H1 (cell line): Measurements from ENCODE around the gene NFKBIE. TPM values are rescaled to one million over a fixed set of nuclear protein-coding genes. Genes with fewer than 3 reads are reported as not detected.

Experiments
- CTCF ChIA-PET: fragments of 300-600 bp; sonication (Branson Sonifier 250); formaldehyde crosslinking; loops from one replicate; lab custom pipeline; 2021; ENCODE audit not compliant: partially characterized antibody; lab: Charles Lee
- POLR2A ChIA-PET: fragments of 300-600 bp; sonication (Branson Sonifier 250); formaldehyde crosslinking; loops from one replicate; lab custom pipeline; 2021; ENCODE audit warnings: inconsistent platforms; ENCODE audit not compliant: partially characterized antibody; lab: Charles Lee
- DNase-seq, 2 experiments: peaks; one replicate each; pipeline versions ENCODE4 v3.0.0 to v3.0.0-alpha.2; 2010 to 2022; ENCODE audit warnings: low spot score in 2 of 2, low read depth in 1 of 2, mixed read lengths in 1 of 2
- FAIRE-seq: peaks from 2 replicates; lab custom pipeline; 2011; peaks lifted over from hg19 to GRCh38; lab: Jason Lieb, UNC
- H2AFZ ChIP-seq: 2 replicates; pipeline ENCODE4 v1.8.1; 2012; ENCODE audit warnings: low read length, inconsistent platforms
- H2AK5ac ChIP-seq: 2 replicates; pipeline ENCODE4 v1.6.1; 2013; ENCODE audit warnings: low read depth, low read length
- H2BK120ac ChIP-seq: replicated peaks from 2 replicates; pipeline ENCODE3; 2013; ENCODE audit warnings: low read depth, low read length, inconsistent platforms
- H2BK12ac ChIP-seq: 2 replicates; pipeline ENCODE4 v1.6.1; 2013; ENCODE audit warnings: low read depth, low read length
- H2BK15ac ChIP-seq: 2 replicates; pipeline ENCODE4 v1.6.1; 2013; ENCODE audit warnings: low read length
- H2BK20ac ChIP-seq: 2 replicates; pipeline ENCODE4 v1.6.1; 2013; ENCODE audit warnings: low read length
- H2BK5ac ChIP-seq: 2 replicates; pipeline ENCODE4 v1.6.1; 2013; ENCODE audit warnings: low read depth, low read length
- H3K14ac ChIP-seq: 2 replicates; pipeline ENCODE4 v1.6.1; 2013; ENCODE audit warnings: inconsistent platforms; ENCODE audit not compliant: insufficient read length
- H3K18ac ChIP-seq: 2 replicates; pipeline ENCODE4 v1.6.1; 2013; ENCODE audit warnings: low read length; ENCODE audit errors: extremely low read depth
- H3K23ac ChIP-seq: 2 replicates; pipeline ENCODE4 v1.6.1; 2013; ENCODE audit warnings: inconsistent platforms; ENCODE audit not compliant: insufficient read length
- H3K23me2 ChIP-seq: 2 replicates; pipeline ENCODE4 v1.6.1; 2013; ENCODE audit warnings: low read depth, low read length
- H3K27ac ChIP-seq: 2 replicates; pipeline ENCODE4 v1.6.1; 2011; ENCODE audit warnings: low read depth, low read length, inconsistent platforms
- H3K27me3 ChIP-seq, 4 experiments: replicated peaks in 1 of 4; 1 replicate in 1 of 4; 2 replicates in 3 of 4; pipeline versions ENCODE4 v1.6.1 to v1.8.1; 2011 to 2013; ENCODE audit warnings: low read length in 3 of 4, mild to moderate bottlenecking in 3 of 4, inconsistent platforms in 2 of 4, mixed read lengths in 2 of 4, moderate library complexity in 1 of 4; ENCODE audit not compliant: control insufficient read depth in 3 of 4, insufficient read depth in 3 of 4; ENCODE audit errors: extremely low read depth in 1 of 4
- H3K36me3 ChIP-seq, 4 experiments: 2 replicates each; pipeline versions ENCODE4 v1.6.1 to v1.8.1; 2011 to 2013; ENCODE audit warnings: mild to moderate bottlenecking in 4 of 4, low read length in 3 of 4, moderate library complexity in 2 of 4, control low read depth in 1 of 4, inconsistent platforms in 1 of 4; ENCODE audit not compliant: insufficient read depth in 4 of 4, control insufficient read depth in 2 of 4
- H3K4ac ChIP-seq: replicated peaks from 2 replicates; pipeline ENCODE3; 2013; ENCODE audit warnings: low read length, low read depth, mixed read lengths, inconsistent platforms; ENCODE audit not compliant: insufficient read length
- H3K4me1 ChIP-seq, 4 experiments: replicated peaks in 1 of 4; 1 replicate in 1 of 4; 2 replicates in 3 of 4; pipeline versions ENCODE4 v1.6.1 to v1.8.1; 2011 to 2013; ENCODE audit warnings: low read length in 3 of 4, inconsistent platforms in 2 of 4, mixed read lengths in 1 of 4; ENCODE audit not compliant: insufficient read depth in 4 of 4, control insufficient read depth in 3 of 4
- H3K4me2 ChIP-seq, 2 experiments: 2 replicates each; pipeline versions ENCODE4 v1.6.1 to v1.8.1; 2011 to 2013; ENCODE audit warnings: low read depth in 2 of 2, low read length in 2 of 2, control low read depth in 1 of 2, inconsistent platforms in 1 of 2, mild to moderate bottlenecking in 1 of 2; ENCODE audit not compliant: insufficient read depth in 1 of 2
- H3K4me3 ChIP-seq, 4 experiments: fragments of 200-600, 300-600 bp in 1 of 4; sonication (generic), shearing (Covaris generic), sonication (Bioruptor Twin) in 1 of 4; 2 replicates each; pipeline versions ENCODE4 v1.5.1 to v1.8.1; 2011 to 2016; ENCODE audit warnings: low read length in 4 of 4, low read depth in 3 of 4, control low read depth in 2 of 4, inconsistent platforms in 2 of 4, mild to moderate bottlenecking in 2 of 4, mixed read lengths in 1 of 4, moderate library complexity in 1 of 4; ENCODE audit not compliant: insufficient read depth in 2 of 4; ENCODE audit errors: extremely low read depth in 1 of 4
- H3K56ac ChIP-seq: replicated peaks from 2 replicates; pipeline ENCODE3; 2013; ENCODE audit warnings: low read depth, mild to moderate bottlenecking, mixed read lengths, low read length, inconsistent platforms; ENCODE audit not compliant: insufficient read length
- H3K79me1 ChIP-seq: 2 replicates; pipeline ENCODE4 v1.6.1; 2013; ENCODE audit warnings: low read depth, low read length, control low read depth
- H3K79me2 ChIP-seq, 2 experiments: 2 replicates each; pipeline versions ENCODE4 v1.6.1 to v1.8.1; 2012 to 2013; ENCODE audit warnings: low read length in 2 of 2, mild to moderate bottlenecking in 2 of 2, inconsistent platforms in 1 of 2; ENCODE audit not compliant: insufficient read depth in 2 of 2, control insufficient read depth in 1 of 2
- H3K9ac ChIP-seq, 4 experiments: replicated peaks in 1 of 4; 1 replicate in 1 of 4; 2 replicates in 3 of 4; pipeline versions ENCODE4 v1.6.1 to v1.8.1; 2011 to 2013; ENCODE audit warnings: low read depth in 3 of 4, low read length in 3 of 4, control low read depth in 2 of 4, mild to moderate bottlenecking in 2 of 4, moderate library complexity in 2 of 4, inconsistent platforms in 1 of 4; ENCODE audit errors: extremely low read depth in 1 of 4
- H3K9me3 ChIP-seq, 2 experiments: 2 replicates each; pipeline versions ENCODE4 v1.6.1 to v1.8.1; 2012 to 2013; ENCODE audit warnings: mild to moderate bottlenecking in 2 of 2, moderate library complexity in 2 of 2, control low read depth in 1 of 2, inconsistent platforms in 1 of 2, low read depth in 1 of 2, low read length in 1 of 2, mixed read lengths in 1 of 2; ENCODE audit not compliant: insufficient read depth in 2 of 2
- H4K20me1 ChIP-seq, 2 experiments: replicated peaks in 1 of 2; 2 replicates each; pipeline versions ENCODE3 to v1.8.1; 2011 to 2013; ENCODE audit warnings: inconsistent platforms in 2 of 2, low read length in 2 of 2, mild to moderate bottlenecking in 1 of 2; ENCODE audit not compliant: insufficient read depth in 2 of 2, control insufficient read depth in 1 of 2
- H4K5ac ChIP-seq: 2 replicates; pipeline ENCODE4 v1.6.1; 2013; ENCODE audit warnings: low read length, low read depth, mixed read lengths, inconsistent platforms; ENCODE audit not compliant: insufficient read length
- H4K8ac ChIP-seq: 2 replicates; pipeline ENCODE4 v1.8.0; 2013; ENCODE audit warnings: mild to moderate bottlenecking, moderate library complexity, low read length, inconsistent platforms; ENCODE audit not compliant: insufficient read depth; ENCODE audit errors: extremely low read depth
- H4K91ac ChIP-seq: replicated peaks from 2 replicates; pipeline ENCODE3; 2013; ENCODE audit warnings: low read length, mixed read lengths, inconsistent platforms; ENCODE audit not compliant: insufficient read length
- BRCA1 ChIP-seq: IDR thresholded peaks from 2 replicates; pipeline ENCODE4 v1.6.1; 2012; ENCODE audit warnings: low read depth, low read length, improper control_type of control experiment
- EGR1 ChIP-seq: IDR thresholded peaks from 2 replicates; pipeline ENCODE4 v1.6.1; 2011; ENCODE audit warnings: low read depth, low read length, borderline replicate concordance
- HDAC6 ChIP-seq: IDR thresholded peaks from one replicate; pipeline ENCODE4 v1.7.1; 2012; ENCODE audit warnings: low read depth, mild to moderate bottlenecking, inconsistent platforms, low read length, moderate library complexity
- POLR2A ChIP-seq, 2 experiments: IDR thresholded peaks; 1 replicate in 1 of 2; 2 replicates in 1 of 2; pipeline ENCODE4 v1.6.1; 2011; ENCODE audit warnings: low read depth in 2 of 2, low read length in 2 of 2, mild to moderate bottlenecking in 2 of 2; ENCODE audit errors: control extremely low read depth in 1 of 2
- POLR2AphosphoS5 ChIP-seq: IDR thresholded peaks from 2 replicates; pipeline ENCODE4 v1.6.1; 2011; ENCODE audit warnings: low read depth, low read length
- POU5F1 ChIP-seq: IDR thresholded peaks from 2 replicates; pipeline ENCODE4 v1.6.1; 2011; ENCODE audit warnings: low read depth, mild to moderate bottlenecking, low read length, moderate library complexity
- RAD21 ChIP-seq, 2 experiments: IDR thresholded peaks in 1 of 2; conservative IDR thresholded peaks in 1 of 2; 2 replicates each; pipeline ENCODE4 v1.6.1; 2011; ENCODE audit warnings: low read depth in 2 of 2, low read length in 2 of 2, improper control_type of control experiment in 1 of 2, inconsistent platforms in 1 of 2, mild to moderate bottlenecking in 1 of 2, moderate library complexity in 1 of 2
- RFX5 ChIP-seq: IDR thresholded peaks from 2 replicates; pipeline ENCODE4 v1.6.1; 2011; ENCODE audit warnings: low read depth, low read length, improper control_type of control experiment, borderline replicate concordance
- SP1 ChIP-seq: IDR thresholded peaks from 2 replicates; pipeline ENCODE4 v1.6.1; 2011; ENCODE audit warnings: low read depth, low read length
- SRF ChIP-seq: IDR thresholded peaks from 2 replicates; pipeline ENCODE4 v1.6.1; 2011; ENCODE audit warnings: mild to moderate bottlenecking, low read depth, low read length, moderate library complexity
- TBP ChIP-seq: IDR thresholded peaks from 2 replicates; pipeline ENCODE4 v1.6.1; 2011; ENCODE audit warnings: low read depth, low read length, improper control_type of control experiment
- WGBS, 2 experiments: shearing (Covaris generic) in 1 of 2; methylation state at CpG; one replicate each; pipeline versions ENCODE4 v1.1.6 to v1.1.7; 2013 to 2015; ENCODE audit warnings: low lambda C conversion rate in 2 of 2, mixed read lengths in 2 of 2, inconsistent platforms in 1 of 2, low coverage in 1 of 2, missing lambda C conversion rate in 1 of 2; ENCODE audit not compliant: insufficient replicate concordance in 2 of 2, insufficient coverage in 1 of 2, insufficient read length in 1 of 2; ENCODE audit errors: extremely low coverage in 1 of 2, missing lambda C conversion rate in 1 of 2; 5-methylcytosine and 5-hydroxymethylcytosine counted together
- polyA plus RNA-seq, 7 experiments: library from polyadenylated mRNA; depleted of rRNA in 3 of 7; stranded (reverse) in 5 of 7; unstranded in 2 of 7; fragments of >200 nt in 5 of 7; fragments of 200-250 nt in 2 of 7; gene quantifications; 1 replicate in 5 of 7; 2 replicates in 1 of 7; 4 replicates in 1 of 7; pipeline versions ENCODE4 v1.2.1 to v1.2.3, GENCODE V29; 2011 to 2013; ENCODE audit warnings: missing spikeins in 2 of 7, mixed read lengths in 2 of 7
- total RNA-seq: library from RNA; stranded (reverse); fragmentation: NEBNext Ultra II Directional; extraction: Animal tissue kit (Norgen Biotek cat#: 25700); gene quantifications from 2 replicates; pipeline ENCODE4 v1.2.1, GENCODE V29; 2021

Gene NFKBIE
- total and polyA plus RNA-seq, 2 of the 8 experiments (the other 6 are each of a cell fraction or from before 2014, with no cell fraction given), result 13.5 to 19.2 TPM

GRCh38 chr6:44234101-44235025 lies 31.0 kb downstream of the NFKBIE start:
- H3K4me2 ChIP-seq, result peak overlapping the region in 1 of 2 experiments; percentile 25; a peak in 1 of 4 replicates
- H3K9ac ChIP-seq, result no peak overlapping the region
- 0 out of 4 replicates have a peak, but pooled peaks cover 0 to under 1% of the 10 kb centered on the region in 2 experiments for H3K79me2 ChIP-seq
- no peak overlapping the region for H4K8ac ChIP-seq
- H4K20me1 ChIP-seq, result peaks cover 6 to 11% of the 10 kb centered on the region in 2 experiments
- H3K4ac ChIP-seq, result no peak overlapping the region
- H2BK5ac ChIP-seq, result 0 out of 2 replicates have a peak overlapping the region, but pooled peaks have one; percentile 37
- no peaks in the 10 kb centered on the region; a peak in 1 of 7 replicates for H3K27me3 ChIP-seq
- H3K27ac ChIP-seq, result peak overlapping the region; percentile 59; the same call in 1 of the 2 replicates
- H3K36me3 ChIP-seq, result peaks cover 29 to 50% (median 46%) of the 10 kb centered on the region in 4 experiments
- H3K14ac ChIP-seq, result no peak overlapping the region
- no peak overlapping the region for H2AK5ac ChIP-seq
- 0 out of 2 replicates have a peak overlapping the region, but pooled peaks have one; percentile 38 for H3K18ac ChIP-seq
- CTCF ChIA-PET, result interaction anchor here (0.6 to 19.4 kb wide), 45 partner anchors 9 to 1003 kb away, joined by 3 to 287 read pairs (median 6); partner anchors contain the start of genes CAPN11, HSP90AB1, MRPS18A and MYMX
- H2BK20ac ChIP-seq, result no peak overlapping the region
- H3K23me2 ChIP-seq, result peaks cover 4% of the 10 kb centered on the region; the same call in 1 of the 2 replicates
- H3K56ac ChIP-seq, result no peak overlapping the region
- DNase-seq (peak in 1 of 2 experiments; percentile 62), FAIRE-seq (peak; percentile 80)
- H2AFZ ChIP-seq, result no peak overlapping the region
- H3K23ac ChIP-seq, result no peak overlapping the region
- no peak overlapping the region for H2BK120ac ChIP-seq
- H2BK12ac ChIP-seq, result no peak overlapping the region
- H3K9me3 ChIP-seq, result no peaks in the 10 kb centered on the region
- POLR2A ChIA-PET, result interaction anchor here (0.7 to 21.0 kb wide), 20 partner anchors 10 to 271 kb away, joined by 3 to 581 read pairs (median 5); partner anchors contain the start of genes HSP90AB1, MYMX, SLC29A1 and SLC35B2
- H2BK15ac ChIP-seq, result no peak overlapping the region
- H3K79me1 ChIP-seq, result peaks cover 5% of the 10 kb centered on the region
- no peak overlapping the region for H4K5ac ChIP-seq
- WGBS, 2 experiments, result 72% methylated on average over 5 of the region's 5 CpGs; no CpG with 5 or more reads in 1 of the 2 experiments
- H4K91ac ChIP-seq, result no peak overlapping the region
- no peak overlapping the region for H3K4me3 ChIP-seq
- peaks cover 4 to 15% (median 9%) of the 10 kb centered on the region in 4 experiments; a peak in 6 of 7 replicates for H3K4me1 ChIP-seq
- TF ChIP-seq RAD21 (IDR thresholded peaks at IDR 0.05 in 1 of 2, conservative IDR thresholded peaks at IDR 0.05 in 1 of 2; ENCODE audit: low read depth in 2 of 2, low read length in 2 of 2), result peak; percentile 62 to 76
- TF ChIP-seq SRF, result no peak
- TF ChIP-seq POU5F1, result no peak
- TF ChIP-seq HDAC6, result no peak
- 0 out of 3 replicates have a peak, but pooled peaks of 1 of the 2 experiments have one; percentile 20 for TF ChIP-seq POLR2A (IDR thresholded peaks at IDR 0.05; ENCODE audit: control extremely low read depth in 1 of 2, low read depth in 2 of 2, low read length in 2 of 2)
- TF ChIP-seq POLR2AphosphoS5, result no peak
- TF ChIP-seq RFX5, result no peak
- TF ChIP-seq BRCA1, result no peak
- TF ChIP-seq SP1, result no peak
- peak; percentile 48; the same call in 1 of the 2 replicates for TF ChIP-seq TBP
- no peak for TF ChIP-seq EGR1
